Activated CD8-positive, alpha-beta memory T cell treated with anti-CD3 and anti-CD28 coated beads for 1 hour (primary cell): Measurements from ENCODE around the gene FOSL1.
"Not testable (repeated sequence)": the region's sequence is repeated elsewhere in the genome, so short reads cannot be mapped to it uniquely, and the experiment has no call there.

ENCODE experiments used
- DNase-seq, 2 donors: peaks; one replicate each; pipeline ENCODE4 v3.0.0-alpha.2; 2020; ENCODE audit warnings: low read depth in 1 of 2; ENCODE audit errors: extremely low read depth in 1 of 2

The FOSL1 gene

DNA sequence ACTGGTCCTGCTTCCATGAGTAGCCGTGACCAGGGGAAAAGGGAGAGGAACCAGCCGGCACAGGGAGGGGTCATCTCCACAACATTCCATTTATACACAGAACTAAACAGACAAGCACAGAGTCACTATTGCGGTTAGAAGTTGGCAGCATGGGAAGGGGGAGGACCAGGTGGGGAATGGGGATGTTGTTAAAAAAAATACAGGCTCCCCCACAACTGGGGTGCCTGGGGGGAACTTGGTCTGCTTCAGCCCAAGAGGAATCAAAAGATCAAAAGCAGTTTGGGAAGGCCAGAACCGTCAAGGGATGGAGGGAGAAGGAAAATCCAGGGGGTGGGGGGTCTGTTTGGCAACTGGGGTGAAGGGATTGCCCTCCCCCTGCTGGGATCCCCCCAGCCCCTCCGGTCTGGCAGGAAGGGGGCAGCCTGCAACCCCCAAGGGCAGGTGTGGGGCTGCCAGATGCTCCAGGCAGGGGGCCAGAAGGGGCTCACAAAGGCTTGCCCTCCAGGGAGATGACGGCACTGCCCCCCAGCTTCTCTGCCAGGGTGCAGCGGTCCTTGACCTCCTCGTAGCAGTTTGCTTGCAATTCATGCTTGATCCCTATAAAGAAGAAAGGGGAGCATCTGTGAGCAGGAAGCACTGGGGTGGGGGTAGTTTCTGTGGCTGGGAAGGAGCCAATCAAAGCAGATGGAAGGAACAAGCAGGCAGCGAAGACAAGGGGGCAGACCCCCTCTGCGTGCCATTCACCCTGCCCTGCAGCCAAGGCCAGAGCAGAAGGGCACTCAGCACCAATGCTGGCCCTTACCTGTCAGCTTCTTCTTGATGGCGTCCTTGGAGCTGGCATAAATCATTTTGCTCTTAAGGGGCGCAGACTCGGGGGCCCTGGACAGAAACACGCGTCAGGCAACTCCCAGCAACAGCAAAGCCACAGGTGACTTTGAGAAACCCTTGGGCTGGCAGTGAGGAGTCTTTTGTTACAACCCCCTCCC lies 45.0 kb downstream of the FOSL1 start:
- DNase-seq: no peak

- no peak for DNase-seq
Observed at GRCh38 chr11:65854161-65854592, 46.0 kb downstream of the FOSL1 start.

GRCh38 chr11:65853246-65853979 lies 46.8 kb downstream of the FOSL1 start:
- DNase-seq: no peak

DNA sequence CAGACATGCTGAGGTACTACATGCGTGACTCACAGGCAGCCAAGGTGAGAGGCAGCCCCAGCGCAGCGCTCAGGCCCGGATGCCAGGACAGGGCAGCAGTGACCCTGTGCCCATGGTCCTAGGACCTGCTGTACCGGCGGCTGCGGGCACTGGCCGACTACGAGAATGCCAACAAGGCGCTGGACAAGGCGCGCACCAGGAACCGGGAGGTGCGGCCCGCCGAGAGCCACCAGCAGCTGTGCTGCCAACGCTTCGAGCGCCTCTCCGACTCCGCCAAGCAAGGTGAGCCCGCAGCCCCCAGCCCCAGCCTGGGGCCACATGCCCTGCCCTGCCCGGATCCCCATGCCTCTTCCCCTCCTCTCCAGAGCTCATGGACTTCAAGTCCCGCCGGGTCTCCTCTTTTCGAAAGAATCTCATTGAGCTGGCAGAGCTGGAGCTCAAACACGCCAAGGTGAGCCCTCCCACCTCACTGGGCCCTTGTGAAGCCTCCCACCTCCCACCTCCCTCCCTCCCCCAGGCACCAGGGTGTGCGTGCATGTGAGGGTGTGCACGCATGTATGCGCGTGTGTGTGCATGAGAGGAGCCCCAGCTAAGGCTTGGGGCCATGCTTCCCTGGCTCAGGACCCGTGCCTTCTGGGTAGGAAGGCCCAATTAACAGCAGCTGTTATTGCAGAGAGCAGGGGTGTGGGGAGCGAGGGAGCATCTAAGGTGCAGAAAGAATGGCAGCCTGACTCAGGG lies 47.5 kb downstream of the FOSL1 start:
- no peak for DNase-seq

DNA sequence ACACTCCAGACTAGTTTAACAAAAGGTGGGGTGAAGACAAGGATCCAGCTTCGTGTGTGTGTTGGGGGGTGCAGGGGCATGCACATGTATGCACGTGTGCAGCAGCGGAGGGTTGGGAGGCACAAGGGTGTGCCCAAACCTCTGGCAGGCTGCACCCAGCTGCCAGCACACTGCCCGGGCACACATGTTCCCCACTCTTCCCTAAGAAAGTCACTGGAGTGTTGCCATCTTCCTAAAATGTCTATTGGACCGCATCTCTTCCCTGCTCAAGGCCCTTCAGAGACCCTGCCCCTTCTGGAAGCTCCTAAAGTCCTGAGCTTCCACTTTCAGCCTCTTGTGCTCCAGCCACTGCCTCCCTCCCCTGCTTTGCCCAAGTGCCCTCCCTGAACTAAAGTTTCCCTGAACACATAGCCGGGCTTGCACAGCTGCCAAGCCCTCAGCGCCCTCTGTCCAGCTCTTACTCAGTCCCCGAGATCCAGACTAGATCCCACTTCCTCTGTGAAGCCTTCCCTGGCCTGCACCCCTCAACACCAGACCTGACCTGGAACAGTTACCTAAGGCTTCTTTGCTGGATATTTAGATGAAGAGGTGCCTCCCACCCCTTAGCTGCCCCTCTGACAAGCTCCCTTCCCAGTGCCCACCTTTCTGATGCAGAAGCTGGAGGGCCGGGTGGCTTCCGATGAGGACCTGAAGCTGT lies 48.2 kb downstream of the FOSL1 start:
- DNase-seq: no peak

DNA sequence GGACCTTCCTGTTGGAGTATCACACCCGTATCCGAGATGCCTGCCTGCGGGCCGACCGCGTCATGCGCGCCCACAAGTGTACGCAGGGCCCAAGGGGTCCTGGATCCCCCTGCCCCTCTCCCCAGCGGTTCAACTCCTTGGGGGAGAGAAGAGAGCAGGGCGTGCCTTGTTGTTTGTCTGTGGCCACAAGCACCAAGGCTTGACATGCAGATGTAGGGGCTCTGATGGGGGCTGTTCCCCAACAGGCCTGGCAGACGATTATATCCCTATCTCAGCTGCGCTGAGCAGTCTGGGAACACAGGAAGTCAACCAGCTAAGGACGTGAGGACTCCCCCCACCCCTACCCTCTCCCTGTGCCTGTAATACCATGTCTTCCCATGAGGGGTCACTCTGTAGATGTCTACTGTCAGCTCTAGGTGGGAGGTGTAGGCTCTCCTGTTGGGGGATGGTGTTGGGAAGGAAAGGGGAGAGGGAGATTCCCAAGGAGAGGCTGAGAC lies 49.1 kb downstream of the FOSL1 start:
- DNase-seq: no peak

- no peak for DNase-seq
Observed at GRCh38 chr11:65850217-65851082, 49.7 kb downstream of the FOSL1 start.

DNA sequence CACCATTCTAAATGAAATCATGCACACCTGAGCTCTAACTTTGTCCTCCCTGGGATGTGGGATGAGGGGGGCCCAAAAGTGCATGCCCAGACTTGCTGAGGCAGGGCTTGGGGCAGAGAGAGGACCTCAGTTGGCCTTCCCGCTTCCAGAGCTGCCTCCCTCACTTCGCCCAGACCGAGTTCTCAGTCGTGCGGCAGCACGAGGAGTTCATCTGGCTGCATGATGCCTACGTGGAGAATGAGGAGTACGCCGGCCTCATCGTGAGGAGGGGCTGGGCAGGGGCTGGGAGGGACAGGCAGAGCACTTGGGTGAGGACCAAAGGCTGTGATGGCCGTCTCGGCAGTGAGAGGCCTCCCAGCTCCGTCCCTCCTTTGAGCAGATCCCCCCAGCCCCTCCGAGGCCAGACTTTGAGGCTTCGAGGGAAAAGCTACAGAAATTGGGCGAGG lies 50.4 kb downstream of the FOSL1 start:
- no peak for DNase-seq

- DNase-seq: no peak
Observed at GRCh38 chr11:65849366-65849765, 50.8 kb downstream of the FOSL1 start.

- not testable (repeated sequence) for DNase-seq
Observed at GRCh38 chr11:65848693-65849092, 51.5 kb downstream of the FOSL1 start.

- no peak for DNase-seq
Observed at GRCh38 chr11:65847746-65848145, 52.4 kb downstream of the FOSL1 start.

DNA sequence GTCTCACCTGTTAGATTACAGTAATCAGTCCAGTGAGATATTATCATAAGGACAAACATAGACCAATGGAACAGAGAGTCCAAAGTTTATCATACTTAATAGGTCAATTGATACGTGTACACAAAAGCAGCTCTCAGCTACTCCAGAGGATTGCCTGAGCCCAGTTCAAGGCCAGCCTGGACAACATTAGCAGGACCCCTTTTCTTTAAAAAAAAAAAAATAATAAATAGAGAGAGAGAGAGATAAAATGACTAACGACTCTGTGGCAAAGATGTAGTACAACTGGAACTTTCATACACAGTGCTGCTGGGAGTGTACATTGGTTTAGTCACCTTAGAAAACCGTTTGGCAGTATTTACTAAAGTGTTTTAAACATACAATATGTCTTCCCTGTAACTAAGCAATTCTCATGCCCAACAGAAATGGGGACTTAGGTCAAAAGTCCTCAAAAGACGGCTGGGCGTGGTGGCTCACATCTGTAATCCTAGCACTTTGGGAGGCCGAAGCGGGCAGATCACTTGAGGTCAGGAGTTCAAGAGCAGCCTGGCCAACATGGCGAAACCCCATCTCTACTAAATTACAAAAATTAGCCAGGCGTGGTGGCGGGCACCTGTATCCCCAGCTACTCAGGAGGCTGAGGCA lies 55.8 kb downstream of the FOSL1 start:
- no peak for DNase-seq

DNA sequence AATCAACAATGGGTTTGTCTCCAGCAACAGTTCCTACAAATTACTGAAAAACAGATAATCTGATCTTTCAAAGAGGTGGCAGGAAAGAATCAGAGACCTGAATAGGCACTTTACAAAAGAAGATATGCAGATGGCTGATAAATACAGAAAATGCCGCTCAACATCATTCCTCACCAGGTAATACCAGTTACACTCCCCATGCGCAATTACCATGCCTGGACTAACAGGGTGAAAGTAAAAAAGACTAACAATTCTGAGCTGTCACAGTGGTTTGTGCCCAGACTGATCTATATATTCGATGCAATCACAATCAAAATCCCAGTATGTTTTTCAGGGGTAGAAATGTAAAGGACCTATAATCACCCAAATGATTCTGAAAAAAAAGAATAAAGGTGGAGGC lies 56.4 kb downstream of the FOSL1 start:
- no peak for DNase-seq

DNA sequence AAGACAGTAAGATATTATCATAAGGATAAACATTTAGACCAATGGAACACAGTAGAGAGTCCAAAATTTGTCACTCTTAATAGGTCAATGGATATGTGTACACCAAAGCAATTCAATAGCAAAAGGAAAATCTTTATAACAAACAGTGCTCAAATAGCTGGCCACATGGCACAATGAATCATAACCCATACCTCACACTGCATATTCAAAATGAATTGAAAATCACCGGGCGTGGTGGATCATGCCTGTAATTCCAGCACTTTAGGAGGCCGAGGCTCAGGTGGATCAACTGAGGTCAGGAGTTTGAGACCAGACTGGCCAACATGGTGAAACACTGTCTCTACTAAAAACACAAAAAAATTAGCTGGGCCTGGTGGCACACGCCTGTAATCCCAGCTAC lies 58.0 kb downstream of the FOSL1 start:
- DNase-seq: no peak
